Astrocyte of the hippocampus (primary cell): ENCODE results near the gene MYCN.
"Not testable (repeated sequence)": the region's sequence is repeated elsewhere in the genome, so short reads cannot be mapped to it uniquely, and the experiment has no call there.

Source experiments
- DNase-seq: peaks from one replicate; pipeline ENCODE4 v3.0.0; 2011; ENCODE audit warnings: low read depth, low spot score

The MYCN gene

DNA sequence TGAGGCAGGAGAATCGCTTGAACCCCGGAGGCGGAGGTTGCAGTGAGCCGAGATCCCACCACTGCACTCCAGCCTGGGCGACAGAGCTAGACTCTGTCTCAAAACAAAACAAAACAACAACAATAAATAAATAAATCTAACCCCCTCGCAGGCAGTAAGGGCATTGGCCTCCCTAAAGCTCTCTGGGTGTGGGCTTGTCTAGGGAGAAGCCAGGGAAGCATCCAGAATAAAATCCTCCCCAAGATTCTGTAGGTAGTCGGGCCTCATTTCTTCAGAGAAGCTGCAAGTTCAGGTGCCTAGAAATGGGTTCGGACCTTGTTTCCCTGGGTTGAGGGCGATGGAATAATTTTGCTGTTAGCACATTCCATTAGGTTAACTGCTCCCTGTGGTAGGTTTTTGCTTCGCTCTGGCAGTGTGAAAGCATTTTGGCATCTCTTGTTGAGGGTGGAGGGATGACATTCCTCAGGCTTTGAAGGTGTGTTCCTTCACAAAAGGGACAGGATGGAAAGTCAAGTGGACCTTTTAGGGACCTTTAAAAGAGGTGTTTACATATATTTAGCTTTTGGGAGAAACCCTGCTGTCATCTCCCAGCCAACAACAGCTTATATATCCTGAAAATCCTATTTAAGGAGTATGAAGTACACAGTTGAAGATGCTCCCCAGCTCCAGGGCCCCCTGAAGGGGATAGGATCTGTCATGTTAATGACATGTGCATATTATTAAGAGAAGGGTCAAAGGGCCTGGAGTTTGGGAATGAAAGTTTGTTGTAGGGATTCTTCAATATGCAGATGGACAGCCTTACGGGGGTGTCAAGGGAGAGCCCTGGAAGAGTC, 17.7 kb downstream of the MYCN start:
- no peak for DNase-seq

DNA sequence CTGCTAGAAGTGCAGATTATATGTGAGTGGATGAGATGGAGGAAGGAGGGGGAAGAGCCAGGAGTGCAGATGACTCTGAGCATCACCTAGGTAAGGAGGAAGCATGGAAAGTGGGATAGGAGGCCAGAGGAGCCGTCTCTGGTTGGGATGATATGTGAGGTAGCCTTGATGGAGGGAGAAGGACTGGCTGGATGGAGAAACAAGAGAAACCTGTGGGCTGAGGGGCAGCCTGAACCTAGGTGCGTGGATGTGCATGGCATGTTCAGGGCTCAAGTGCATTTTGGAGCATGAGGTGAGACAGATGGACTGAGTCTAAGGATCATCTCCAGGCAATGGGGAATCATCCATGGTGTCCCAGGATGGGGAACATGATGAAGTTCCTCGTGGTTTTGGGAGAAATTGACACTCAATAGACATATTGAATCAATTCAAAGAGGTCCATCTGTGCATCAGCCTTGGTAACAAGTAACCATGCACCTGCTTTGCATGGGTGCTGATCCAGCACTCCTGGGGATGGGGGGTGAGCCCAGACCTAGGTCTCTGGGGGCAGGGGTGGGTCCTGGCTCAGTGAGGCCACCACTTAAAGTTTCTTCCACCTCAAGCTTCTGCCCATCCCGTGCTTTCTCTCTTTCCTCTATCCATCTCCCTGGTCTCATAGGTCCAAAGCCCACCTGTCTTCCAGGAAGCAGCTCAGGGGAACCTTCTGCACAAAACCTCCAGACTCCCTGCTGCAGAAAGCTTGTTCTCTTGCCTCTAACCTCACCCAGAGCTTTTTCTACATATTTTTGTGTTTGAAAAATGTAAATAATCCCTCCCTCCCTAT, 19.2 kb downstream of the MYCN start:
- DNase-seq = no peak

DNA sequence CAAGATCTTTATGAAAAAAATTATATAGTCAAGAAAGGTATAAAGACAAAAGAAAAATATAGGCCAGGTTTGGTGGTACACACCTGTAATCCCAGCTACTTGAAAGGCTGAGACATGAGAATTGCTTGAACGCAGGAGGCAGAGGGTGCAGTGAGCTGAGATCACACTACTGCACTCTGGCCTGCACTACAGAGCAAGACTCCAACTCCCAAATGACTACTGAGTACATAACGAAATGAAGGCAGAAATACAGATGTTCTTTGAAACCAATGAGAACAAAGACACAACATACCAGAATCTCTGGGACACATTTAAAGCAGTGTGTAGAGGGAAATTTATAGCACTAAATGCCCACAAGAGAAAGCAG, 19.8 kb downstream of the MYCN start:
- DNase-seq = not testable (repeated sequence)

DNA sequence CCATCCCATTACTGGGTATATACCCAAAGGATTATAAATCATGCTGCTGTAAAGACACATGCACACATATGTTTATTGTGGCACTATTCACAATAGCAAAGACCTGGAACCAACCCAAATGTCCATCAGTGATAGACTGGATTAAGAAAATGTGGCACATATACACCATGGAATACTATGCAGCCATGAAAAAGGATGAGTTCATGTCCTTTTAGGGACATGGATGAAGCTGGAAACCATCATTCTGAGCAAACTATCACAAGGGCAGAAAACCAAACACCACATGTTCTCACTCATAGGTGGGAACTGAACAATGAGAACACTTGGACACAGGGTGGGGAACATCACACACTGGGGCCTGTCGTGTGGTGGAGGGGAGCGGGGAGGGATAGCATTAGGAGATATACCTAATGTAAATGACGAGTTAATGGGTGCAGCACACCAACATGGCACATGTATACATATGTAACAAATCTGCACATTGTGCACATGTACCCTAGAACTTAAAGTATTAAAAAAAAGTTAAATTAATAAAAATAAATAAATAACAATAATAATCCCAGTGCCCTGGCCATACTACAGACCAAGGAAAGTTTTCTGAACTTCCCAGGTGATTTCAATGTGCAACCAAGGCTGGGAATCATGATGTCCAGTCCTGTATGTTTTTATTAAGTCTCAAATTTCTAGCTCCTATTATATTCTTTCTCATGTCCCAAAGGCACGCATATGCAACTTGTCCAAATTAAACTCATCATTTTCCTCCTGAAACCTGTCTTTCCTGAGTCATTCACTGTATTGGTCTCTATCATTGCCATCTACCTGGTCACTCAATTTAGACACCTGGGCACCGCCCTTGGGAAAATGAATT, 23.0 kb downstream of the MYCN start:
- not testable (repeated sequence) for DNase-seq

DNA sequence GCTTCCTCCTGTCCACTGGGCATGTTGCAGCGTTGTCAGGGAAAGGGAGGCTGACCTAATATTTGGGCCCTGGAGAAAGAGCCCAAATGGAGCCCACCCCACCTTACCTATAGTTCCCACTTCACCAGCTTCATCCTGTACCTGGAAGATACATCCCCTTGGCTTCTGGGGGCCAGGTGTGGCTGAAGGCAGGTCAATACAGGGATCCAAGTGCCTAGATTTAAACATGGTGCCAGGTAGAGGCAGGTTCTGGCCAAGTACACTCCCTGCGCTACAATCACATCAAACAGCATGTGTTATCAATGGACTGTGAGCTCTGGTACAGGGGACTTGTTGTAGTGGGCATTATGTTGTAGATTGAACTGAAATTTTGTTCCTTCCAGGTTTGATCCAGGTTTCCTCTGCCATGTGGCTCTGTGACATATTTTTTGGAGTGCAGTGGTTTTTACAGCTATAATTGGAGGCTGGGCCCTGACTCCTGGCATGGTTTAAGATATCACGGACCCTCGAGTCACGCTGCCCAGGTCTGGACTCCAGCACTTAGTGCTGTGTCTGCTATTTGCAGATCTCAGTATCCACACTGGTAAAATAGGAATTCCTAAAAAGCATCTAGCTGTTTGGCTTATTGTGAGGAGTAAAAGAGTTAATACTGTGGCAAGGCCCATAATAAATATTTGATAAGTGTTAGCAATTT, 23.8 kb downstream of the MYCN start:
- no peak for DNase-seq

DNA sequence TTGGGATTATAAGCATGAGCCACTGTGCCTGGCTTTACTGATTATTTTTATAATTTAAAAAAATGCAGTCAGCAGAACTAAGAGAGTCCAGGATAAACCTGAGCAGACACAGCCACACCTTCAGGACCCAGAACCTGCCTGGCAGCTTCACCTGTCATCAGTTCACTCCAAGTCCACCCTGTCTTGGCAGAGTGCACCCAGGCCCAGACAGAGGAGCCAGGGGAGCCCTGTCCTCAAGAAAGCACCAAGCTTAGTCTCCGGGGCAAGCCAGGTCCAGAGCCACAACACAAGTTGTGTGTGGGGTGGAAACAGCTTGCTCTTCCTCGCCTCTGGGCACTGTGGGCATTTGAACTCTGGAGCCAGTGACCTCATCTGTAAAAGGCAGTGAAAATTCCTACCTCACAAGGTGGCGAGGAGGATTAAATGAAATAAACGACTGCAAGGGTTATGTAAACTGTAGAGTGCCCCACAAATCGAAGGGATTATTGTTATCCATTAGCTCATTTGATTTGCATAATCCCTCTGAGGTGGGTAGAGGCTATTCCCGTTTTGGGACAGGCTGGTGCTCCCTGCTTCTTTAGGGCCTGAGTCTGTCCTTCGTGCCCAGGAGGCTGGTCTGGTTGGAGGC, 24.7 kb downstream of the MYCN start:
- no peak for DNase-seq

DNA sequence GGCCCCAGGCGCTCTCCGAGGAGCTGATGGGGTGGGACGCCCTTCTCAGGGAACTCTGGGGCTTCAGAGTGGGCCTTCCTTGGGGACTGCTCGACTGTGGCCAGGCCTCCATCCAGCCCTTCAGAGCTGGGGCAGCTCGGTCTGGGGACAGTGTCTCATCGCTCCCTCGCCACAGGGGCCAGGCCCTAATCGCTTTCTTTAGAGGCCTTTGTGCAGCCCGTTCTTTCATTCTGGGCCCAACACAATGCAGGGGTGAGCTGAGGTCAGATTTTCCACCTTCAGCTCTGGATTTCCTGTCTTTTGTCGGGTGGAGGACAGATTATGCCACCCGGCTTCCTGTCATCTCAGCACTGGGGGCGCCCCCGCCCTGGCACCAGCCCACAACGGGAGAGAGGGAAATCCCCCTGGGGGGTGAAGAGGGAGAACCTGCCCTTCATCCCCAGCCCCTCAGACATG, 25.2 kb downstream of the MYCN start:
- DNase-seq = no peak

- no peak for DNase-seq
These were observed 27.3 kb downstream of the MYCN start for GRCh38 chr2:15967415-15968279.

GRCh38 chr2:15968280-15969178, 28.2 kb downstream of the MYCN start:
- DNase-seq = peak; percentile 79

- peak; percentile 33 for DNase-seq
These were observed 28.9 kb downstream of the MYCN start for GRCh38 chr2:15969214-15969613.

- DNase-seq = no peak
These were observed 30.4 kb downstream of the MYCN start for GRCh38 chr2:15970701-15971100.

DNA sequence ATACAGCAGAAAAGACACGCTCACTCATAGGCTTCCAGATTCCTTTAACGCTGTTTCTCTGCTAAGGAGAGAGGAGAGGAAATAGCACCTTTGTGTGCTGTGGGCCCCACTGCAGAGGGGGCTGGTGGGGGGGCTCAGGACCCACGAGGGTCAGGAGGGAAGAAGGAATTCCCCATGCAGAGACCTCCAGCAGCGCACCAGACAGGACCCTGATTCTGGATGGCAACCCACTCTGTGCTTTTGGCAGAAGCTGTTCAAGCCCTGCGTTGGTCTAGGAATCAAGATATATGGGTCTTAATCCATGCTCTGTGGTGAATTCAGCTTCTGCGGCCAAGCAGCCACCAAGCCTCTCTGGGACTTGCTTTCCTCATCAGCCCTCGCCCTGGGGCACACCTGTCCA, 31.0 kb downstream of the MYCN start:
- DNase-seq = no peak

- no peak for DNase-seq
These were observed 31.6 kb downstream of the MYCN start for GRCh38 chr2:15971831-15972522.

DNA sequence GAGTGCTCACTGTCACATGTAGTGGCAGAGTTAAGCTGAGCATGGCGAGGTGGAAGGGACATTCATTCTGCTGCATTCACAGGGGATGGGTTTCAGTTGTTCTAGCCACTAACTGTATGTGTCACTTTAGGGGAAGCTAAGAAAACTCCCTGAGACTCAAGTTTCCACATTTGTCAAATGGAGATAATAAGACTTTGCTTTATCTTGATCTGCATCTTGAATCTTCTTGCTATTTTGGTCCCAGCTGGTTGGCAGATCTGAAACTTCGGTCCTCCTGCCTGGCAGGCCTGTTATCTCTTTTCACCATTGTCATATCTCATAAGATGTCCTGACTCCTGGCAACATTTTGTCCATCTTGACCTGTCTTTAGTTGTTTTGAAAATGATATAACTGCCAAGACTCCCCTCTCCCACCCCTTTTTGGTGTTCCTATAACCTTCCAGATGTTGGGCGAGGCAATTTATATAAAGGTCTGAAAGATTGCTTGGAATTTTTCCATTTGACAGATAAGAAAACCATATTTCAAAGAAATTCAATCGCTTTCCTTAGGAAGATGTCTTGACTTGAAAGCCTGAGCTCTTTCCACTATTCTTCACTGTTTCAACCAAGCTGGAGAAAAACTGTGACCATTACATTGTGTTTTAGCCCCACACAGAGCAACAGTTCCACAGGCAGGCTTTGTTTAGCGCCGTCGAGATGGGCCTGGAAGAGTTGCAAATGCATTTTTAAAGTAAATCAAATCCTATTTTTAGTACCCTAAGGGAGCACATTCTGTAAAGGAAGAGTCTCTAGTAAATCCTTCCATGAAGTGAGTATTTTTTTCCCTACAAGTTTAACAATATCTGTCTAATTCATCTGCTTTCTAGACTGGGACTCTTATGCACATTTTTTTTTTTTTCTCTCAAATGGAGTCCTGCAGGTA, 33.4 kb downstream of the MYCN start:
- DNase-seq = no peak

DNA sequence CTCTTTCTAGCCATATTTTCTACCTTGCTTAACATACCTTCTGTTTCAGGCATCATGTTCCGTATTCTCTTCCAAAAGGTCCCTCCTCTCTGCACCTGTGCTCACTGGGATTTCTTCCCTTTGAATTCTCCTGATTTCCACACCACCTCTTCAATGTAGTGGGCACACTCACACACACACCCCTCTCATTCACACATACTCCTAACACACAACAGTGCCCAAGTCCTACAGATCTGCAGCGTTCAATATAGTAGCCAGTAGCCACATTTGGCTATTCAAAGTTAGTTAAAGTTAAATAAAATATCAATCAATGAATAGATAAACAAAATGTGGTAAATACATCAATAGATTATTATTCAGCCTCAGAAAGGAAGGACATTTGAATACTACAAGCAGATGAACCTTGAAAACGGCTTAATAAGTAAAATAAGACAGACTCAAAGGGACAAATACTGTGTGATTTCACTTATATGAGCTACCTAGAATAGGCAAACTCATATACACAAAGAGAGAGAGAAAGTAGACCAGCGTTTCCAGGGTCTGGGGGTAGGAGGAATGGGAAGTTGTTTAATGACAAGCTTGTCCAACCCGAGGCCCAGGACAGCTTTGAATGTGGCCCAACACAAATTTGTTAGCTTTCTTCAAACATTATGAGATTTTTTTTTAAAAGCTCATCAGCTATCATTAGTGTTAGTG, 34.4 kb downstream of the MYCN start:
- no peak for DNase-seq

GRCh38 chr2:15975261-15975600, 34.9 kb downstream of the MYCN start:
- no peak for DNase-seq

DNA sequence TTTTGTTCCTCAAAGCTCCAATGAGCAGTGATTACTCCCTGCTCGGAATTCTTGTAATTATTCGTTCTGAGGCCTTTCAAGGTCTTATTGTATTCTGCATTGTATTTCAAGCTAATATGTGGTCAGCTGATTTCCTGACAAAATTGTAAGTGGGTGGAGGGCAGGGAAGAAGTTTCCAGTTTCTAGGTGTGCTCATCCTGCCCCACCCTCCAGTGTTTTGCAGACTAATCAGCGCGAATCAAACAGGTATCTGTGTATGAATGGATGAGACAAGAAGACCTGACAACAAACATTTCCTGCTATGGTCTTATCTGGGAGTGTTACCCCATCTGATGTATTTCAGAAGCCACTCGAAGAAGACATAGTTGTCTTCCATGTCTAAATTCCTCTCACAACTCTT, 35.3 kb downstream of the MYCN start:
- no peak for DNase-seq
